CD14-positive monocyte (primary cell): ENCODE results near the gene TMEM132A. TPM values are rescaled to one million over a fixed set of nuclear protein-coding genes. Genes with fewer than 3 reads are reported as not detected.

Source experiments
- DNase-seq, 3 donors: peaks; one replicate each; pipeline ENCODE4 v3.0.0-alpha.2; 2011 to 2022
- H2AFZ ChIP-seq: 2 replicates; pipeline ENCODE4 v1.6.0; 2012; ENCODE audit warnings: mild to moderate bottlenecking, low read depth, low read length, inconsistent platforms; ENCODE audit not compliant: insufficient read depth, poor library complexity, severe bottlenecking
- H3K27ac ChIP-seq, 2 donors: 1 replicate in 1 of 2; 2 replicates in 1 of 2; pipeline ENCODE4 v1.5.1; 2012 to 2013; ENCODE audit warnings: low read length in 2 of 2, control low read depth in 1 of 2, inconsistent platforms in 1 of 2, low read depth in 1 of 2, mild to moderate bottlenecking in 1 of 2
- H3K27me3 ChIP-seq, 2 donors: one replicate each; pipeline versions ENCODE4 v1.6.0 to v1.6.1; 2011 to 2013; ENCODE audit warnings: low read length in 2 of 2; ENCODE audit not compliant: control insufficient read depth in 2 of 2, insufficient read depth in 2 of 2
- H3K36me3 ChIP-seq, 2 donors: replicated peaks in 1 of 2; 1 replicate in 1 of 2; 2 replicates in 1 of 2; pipeline versions ENCODE4 v1.5.1 to v1.6.1; 2012 to 2013; ENCODE audit warnings: low read length in 2 of 2, control low read depth in 1 of 2, inconsistent platforms in 1 of 2, mild to moderate bottlenecking in 1 of 2; ENCODE audit not compliant: insufficient read depth in 2 of 2, control insufficient read depth in 1 of 2
- H3K4me1 ChIP-seq, 2 donors: 1 replicate in 1 of 2; 2 replicates in 1 of 2; pipeline versions ENCODE4 v1.5.1 to v1.6.1; 2012 to 2013; ENCODE audit warnings: low read length in 2 of 2, control low read depth in 1 of 2, inconsistent platforms in 1 of 2, mild to moderate bottlenecking in 1 of 2, moderate library complexity in 1 of 2; ENCODE audit not compliant: insufficient read depth in 2 of 2, control insufficient read depth in 1 of 2
- H3K4me2 ChIP-seq: replicated peaks from 2 replicates; pipeline ENCODE3; 2012; ENCODE audit warnings: low read length, moderate library complexity, mild to moderate bottlenecking; ENCODE audit not compliant: poor library complexity, severe bottlenecking; ENCODE audit errors: extremely low read depth
- H3K4me3 ChIP-seq, 3 experiments: fragments of 200-600 bp in 1 of 3; sonication (generic) in 1 of 3; replicated peaks in 1 of 3; 1 replicate in 2 of 3; 2 replicates in 1 of 3; pipeline ENCODE4 v1.5.1; 2011 to 2013; ENCODE audit warnings: low read length in 3 of 3, mild to moderate bottlenecking in 3 of 3, control low read depth in 2 of 3, low read depth in 2 of 3, inconsistent platforms in 1 of 3, moderate library complexity in 1 of 3
- H3K79me2 ChIP-seq: 2 replicates; pipeline ENCODE4 v1.6.0; 2012; ENCODE audit warnings: mild to moderate bottlenecking, control low read depth, inconsistent platforms, low read length, moderate library complexity; ENCODE audit not compliant: insufficient read depth
- H3K9ac ChIP-seq: 2 replicates; pipeline ENCODE4 v1.6.0; 2017; ENCODE audit warnings: low read length, mild to moderate bottlenecking; ENCODE audit not compliant: insufficient read depth, poor library complexity, severe bottlenecking
- H3K9me3 ChIP-seq, 2 donors: replicated peaks in 1 of 2; 1 replicate in 1 of 2; 2 replicates in 1 of 2; pipeline versions ENCODE4 v1.5.1 to v1.6.1; 2012 to 2013; ENCODE audit warnings: low read length in 2 of 2, control low read depth in 1 of 2; ENCODE audit not compliant: control insufficient read depth in 1 of 2, insufficient read depth in 1 of 2
- H4K20me1 ChIP-seq: 2 replicates; pipeline ENCODE4 v1.6.0; 2012; ENCODE audit warnings: mild to moderate bottlenecking, low read length, control low read depth, moderate library complexity; ENCODE audit not compliant: insufficient read depth
- H3K27ac Mint-ChIP-seq, 7 donors: one replicate each; pipeline ENCODE4 v1.8.0; 2020; ENCODE audit warnings: mild to moderate bottlenecking in 7 of 7, mixed read lengths in 7 of 7, moderate library complexity in 6 of 7, inconsistent platforms in 2 of 7
- H3K27me3 Mint-ChIP-seq, 3 donors: one replicate each; pipeline ENCODE4 v1.8.0; 2021 to 2022; ENCODE audit warnings: low read depth in 3 of 3, mild to moderate bottlenecking in 3 of 3, mixed read lengths in 3 of 3, moderate library complexity in 3 of 3, inconsistent platforms in 1 of 3
- H3K36me3 Mint-ChIP-seq, 2 donors: one replicate each; pipeline ENCODE4 v1.8.0; 2020; ENCODE audit warnings: mixed read lengths in 2 of 2, inconsistent platforms in 1 of 2, mild to moderate bottlenecking in 1 of 2
- H3K4me1 Mint-ChIP-seq: one replicate; pipeline ENCODE4 v1.8.0; 2020; ENCODE audit warnings: mild to moderate bottlenecking, mixed read lengths
- H3K4me3 Mint-ChIP-seq, 2 donors: one replicate each; pipeline ENCODE4 v1.8.0; 2020; ENCODE audit warnings: mild to moderate bottlenecking in 2 of 2, mixed read lengths in 2 of 2, moderate library complexity in 1 of 2
- H3K9me3 Mint-ChIP-seq, 7 donors: one replicate each; pipeline ENCODE4 v1.8.0; 2020 to 2022; ENCODE audit warnings: mixed read lengths in 7 of 7, mild to moderate bottlenecking in 6 of 7, moderate library complexity in 6 of 7, inconsistent platforms in 2 of 7
- WGBS: methylation state at CpG from one replicate; pipeline ENCODE4 v1.1.5; 2013; ENCODE audit warnings: missing lambda C conversion rate; ENCODE audit not compliant: insufficient coverage; 5-methylcytosine and 5-hydroxymethylcytosine counted together
- intact Hi-C, 2 donors: fragments of 100-400 bp; cut with micrococcal nuclease; formaldehyde crosslinking; loops; one replicate each; pipeline versions ENCODE4 v1.15.0 to v1.15.1; 2023
- polyA plus RNA-seq, 3 donors: library from polyadenylated mRNA; depleted of rRNA in 1 of 3; unstranded in 2 of 3; stranded (reverse) in 1 of 3; fragments of 300-500 nt in 2 of 3; fragments of >200 nt in 1 of 3; fragmentation: Illumina TruSeq in 2 of 3; gene quantifications; 1 replicate in 2 of 3; 2 replicates in 1 of 3; pipeline ENCODE4 v1.2.3, GENCODE V29; 2012 to 2021
- TF ChIP-seq, protein P1 (sequence below): fragments of 200-600 bp; IDR thresholded peaks from one replicate; pipeline ENCODE4 v1.8.0; 2022; ENCODE audit warnings: antibody characterized with exemption, mild to moderate bottlenecking

The TMEM132A gene
- polyA plus RNA-seq, 3 donors, result 0.01 to 0.31 (median 0.21) TPM

- Mint-ChIP-seq H3K4me3 (no peak overlapping the region), H3K4me1 (peaks cover 12% of the 10 kb centered on the region), H3K27me3 (peaks cover 0 to 2% (median 0%) of the 10 kb centered on the region in 3 donors), H3K9me3 (no peaks in the 10 kb centered on the region), H3K27ac (no peak overlapping the region), H3K36me3 (peaks cover 26 to 33% of the 10 kb centered on the region in 2 donors)
- no peak overlapping the region for H3K4me2 ChIP-seq
- H3K4me1 ChIP-seq, result peaks cover 11 to 15% of the 10 kb centered on the region in 2 donors
- no peak for DNase-seq
- H3K9ac ChIP-seq, result no peak overlapping the region
- no peak overlapping the region for H2AFZ ChIP-seq
- H3K4me3 ChIP-seq, result no peak overlapping the region
- WGBS, result 100% methylated on average over 1 of the region's 2 CpGs
- H3K79me2 ChIP-seq, result no peaks in the 10 kb centered on the region
- H3K27me3 ChIP-seq, result no peaks in the 10 kb centered on the region
- no peaks in the 10 kb centered on the region for H3K9me3 ChIP-seq
- no peaks in the 10 kb centered on the region for H4K20me1 ChIP-seq
- intact Hi-C loops, result no loop called here
- no peak overlapping the region for H3K27ac ChIP-seq
- TF ChIP-seq, protein P1, sequence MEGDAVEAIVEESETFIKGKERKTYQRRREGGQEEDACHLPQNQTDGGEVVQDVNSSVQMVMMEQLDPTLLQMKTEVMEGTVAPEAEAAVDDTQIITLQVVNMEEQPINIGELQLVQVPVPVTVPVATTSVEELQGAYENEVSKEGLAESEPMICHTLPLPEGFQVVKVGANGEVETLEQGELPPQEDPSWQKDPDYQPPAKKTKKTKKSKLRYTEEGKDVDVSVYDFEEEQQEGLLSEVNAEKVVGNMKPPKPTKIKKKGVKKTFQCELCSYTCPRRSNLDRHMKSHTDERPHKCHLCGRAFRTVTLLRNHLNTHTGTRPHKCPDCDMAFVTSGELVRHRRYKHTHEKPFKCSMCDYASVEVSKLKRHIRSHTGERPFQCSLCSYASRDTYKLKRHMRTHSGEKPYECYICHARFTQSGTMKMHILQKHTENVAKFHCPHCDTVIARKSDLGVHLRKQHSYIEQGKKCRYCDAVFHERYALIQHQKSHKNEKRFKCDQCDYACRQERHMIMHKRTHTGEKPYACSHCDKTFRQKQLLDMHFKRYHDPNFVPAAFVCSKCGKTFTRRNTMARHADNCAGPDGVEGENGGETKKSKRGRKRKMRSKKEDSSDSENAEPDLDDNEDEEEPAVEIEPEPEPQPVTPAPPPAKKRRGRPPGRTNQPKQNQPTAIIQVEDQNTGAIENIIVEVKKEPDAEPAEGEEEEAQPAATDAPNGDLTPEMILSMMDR, result no peak
- peaks cover 14 to 35% of the 10 kb centered on the region in 2 donors for H3K36me3 ChIP-seq
Measured at GRCh38 chr11:60876168-60876485, 48.1 kb upstream of the TMEM132A start.

GRCh38 chr11:60878245-60879101 is 45.8 kb upstream of the TMEM132A start:
- no peak for DNase-seq
- intact Hi-C loops, result no loop called here
- Histone ChIP-seq H4K20me1 (no peaks in the 10 kb centered on the region), H3K9me3 (no peaks in the 10 kb centered on the region), H3K4me1 (peaks cover 0 to under 1% of the 10 kb centered on the region in 2 donors), H3K79me2 (no peaks in the 10 kb centered on the region), H3K4me3 (no peak overlapping the region), H3K4me2 (no peak overlapping the region), H2AFZ (no peak overlapping the region), H3K27ac (no peak overlapping the region), H3K9ac (no peak overlapping the region), H3K36me3 (peaks cover 14 to 36% of the 10 kb centered on the region in 2 donors), H3K27me3 (no peaks in the 10 kb centered on the region)
- peaks cover under 1% of the 10 kb centered on the region for H3K4me1 Mint-ChIP-seq
- peak overlapping the region in 1 of 7 donors; percentile 30 for H3K27ac Mint-ChIP-seq
- H3K4me3 Mint-ChIP-seq, result no peak overlapping the region
- 90% methylated on average over 1 of the region's 5 CpGs for WGBS
- peaks cover 0 to 3% (median 0%) of the 10 kb centered on the region in 3 donors for H3K27me3 Mint-ChIP-seq
- TF ChIP-seq, protein P1, result no peak
- H3K36me3 Mint-ChIP-seq, result peaks cover 42 to 49% of the 10 kb centered on the region in 2 donors
- no peaks in the 10 kb centered on the region for H3K9me3 Mint-ChIP-seq
